Naive thymus-derived CD4-positive, alpha-beta T cell (primary cell): ENCODE measurements around the gene KLK10. TPM values are rescaled to one million over a fixed set of nuclear protein-coding genes. Genes with fewer than 3 reads are reported as not detected.

Source experiments
- ATAC-seq: fragments of 150-1000 bp; cut with Tn5 transposase; 2 replicates; pipeline ENCODE4 v1.10.0; 2021; ENCODE audit warnings: mild to moderate bottlenecking, moderate library complexity
- CTCF ChIA-PET: fragments of 350-600 bp; sonication (Branson Sonifier 250); formaldehyde crosslinking; loops from one replicate; lab custom pipeline; 2021; ENCODE audit warnings: antibody characterized with exemption; lab: Charles Lee
- POLR2A ChIA-PET: fragments of 350-600 bp; sonication (Branson Sonifier 250); formaldehyde crosslinking; loops from one replicate; lab custom pipeline; 2021; ENCODE audit warnings: antibody characterized with exemption, inconsistent platforms; lab: Charles Lee
- DNase-seq, 9 donors: peaks; one replicate each; pipeline versions ENCODE4 v3.0.0 to v3.0.0-alpha.2; 2020 to 2022; ENCODE audit warnings: mixed read lengths in 1 of 9
- H3K27ac ChIP-seq: one replicate; pipeline ENCODE4 v1.7.0; 2013; ENCODE audit warnings: mild to moderate bottlenecking, low read depth, low read length, moderate library complexity
- H3K27me3 ChIP-seq, 2 donors: one replicate each; pipeline ENCODE4 v1.7.0; 2013; ENCODE audit warnings: low read length in 2 of 2, mild to moderate bottlenecking in 2 of 2, moderate library complexity in 2 of 2; ENCODE audit not compliant: control insufficient read depth in 2 of 2, insufficient read depth in 2 of 2
- H3K36me3 ChIP-seq, 3 experiments: 1 replicate in 2 of 3; 2 replicates in 1 of 3; pipeline ENCODE4 v1.7.0; 2013; ENCODE audit warnings: low read length in 3 of 3, mild to moderate bottlenecking in 3 of 3, moderate library complexity in 1 of 3; ENCODE audit not compliant: insufficient read depth in 3 of 3, control insufficient read depth in 2 of 3
- H3K4me1 ChIP-seq, 2 donors: one replicate each; pipeline ENCODE4 v1.7.0; 2013; ENCODE audit warnings: low read length in 2 of 2, mild to moderate bottlenecking in 2 of 2, moderate library complexity in 1 of 2; ENCODE audit not compliant: control insufficient read depth in 2 of 2, insufficient read depth in 2 of 2
- H3K4me3 ChIP-seq: 2 replicates; pipeline ENCODE4 v1.7.0; 2013; ENCODE audit warnings: mild to moderate bottlenecking, low read length
- H3K9me3 ChIP-seq, 3 experiments: 1 replicate in 2 of 3; 2 replicates in 1 of 3; pipeline ENCODE4 v1.7.0; 2013; ENCODE audit warnings: low read length in 3 of 3; ENCODE audit not compliant: control insufficient read depth in 2 of 3
- H3K27ac Mint-ChIP-seq, 9 donors: one replicate each; pipeline ENCODE4 v1.8.0; 2020 to 2022; ENCODE audit warnings: mixed read lengths in 9 of 9, mild to moderate bottlenecking in 8 of 9, moderate library complexity in 5 of 9, inconsistent platforms in 2 of 9
- H3K27me3 Mint-ChIP-seq, 5 donors: one replicate each; pipeline ENCODE4 v1.8.0; 2021 to 2022; ENCODE audit warnings: mixed read lengths in 5 of 5, mild to moderate bottlenecking in 1 of 5
- H3K36me3 Mint-ChIP-seq, 5 donors: one replicate each; pipeline ENCODE4 v1.8.0; 2020 to 2022; ENCODE audit warnings: mixed read lengths in 5 of 5, mild to moderate bottlenecking in 3 of 5, inconsistent platforms in 1 of 5
- H3K4me1 Mint-ChIP-seq, 7 donors: one replicate each; pipeline ENCODE4 v1.8.0; 2020 to 2022; ENCODE audit warnings: mixed read lengths in 7 of 7, mild to moderate bottlenecking in 3 of 7, inconsistent platforms in 1 of 7
- H3K4me3 Mint-ChIP-seq, 10 donors: one replicate each; pipeline ENCODE4 v1.8.0; 2020 to 2022; ENCODE audit warnings: mild to moderate bottlenecking in 10 of 10, mixed read lengths in 10 of 10, moderate library complexity in 6 of 10, inconsistent platforms in 2 of 10
- H3K9me3 Mint-ChIP-seq, 11 donors: one replicate each; pipeline ENCODE4 v1.8.0; 2020 to 2022; ENCODE audit warnings: mixed read lengths in 11 of 11, mild to moderate bottlenecking in 4 of 11, inconsistent platforms in 1 of 11, moderate library complexity in 1 of 11
- intact Hi-C, 2 donors: fragments of 100-400 bp; cut with micrococcal nuclease; formaldehyde crosslinking; loops; one replicate each; pipeline ENCODE4 v1.15.1; 2023
- polyA plus RNA-seq, 2 donors: library from polyadenylated mRNA; unstranded; fragments of 300-500 nt; fragmentation: Illumina TruSeq; gene quantifications; one replicate each; pipeline ENCODE4 v1.2.3, GENCODE V29; 2021
- total RNA-seq, 6 experiments: library from RNA in 5 of 6; stranded (reverse) in 5 of 6; gene quantifications; 1 replicate in 5 of 6; 2 replicates in 1 of 6; pipeline ENCODE4 v1.2.3 and lab custom pipeline; 2021 to 2026

The KLK10 gene
- total and polyA plus RNA-seq, 7 experiments from 2014 or later: not detected

DNA sequence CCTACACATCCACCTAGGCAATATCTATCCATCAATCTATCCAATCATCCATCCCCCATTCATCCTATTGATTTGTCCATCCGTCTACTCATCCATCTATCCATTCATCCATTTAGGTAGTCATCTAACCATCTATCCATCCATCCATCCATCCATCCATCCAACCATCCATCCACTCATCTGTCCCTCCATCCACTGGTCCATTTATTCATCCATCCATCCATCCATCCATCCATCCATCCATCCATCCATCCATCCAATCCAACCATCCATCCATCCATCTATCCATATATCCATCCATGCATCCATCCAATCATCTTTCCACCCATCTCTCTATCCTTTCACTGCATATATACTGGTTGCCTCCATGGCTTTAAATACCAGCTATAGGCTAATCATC is 41.5 kb upstream of the KLK10 start:
- Histone ChIP-seq H3K36me3 (no peaks in the 10 kb centered on the region), H3K9me3 (no peaks in the 10 kb centered on the region), H3K27ac (no peak overlapping the region), H3K27me3 (peaks cover 0 to 21% of the 10 kb centered on the region in 2 donors), H3K4me3 (no peak overlapping the region), H3K4me1 (no peaks in the 10 kb centered on the region)
- ATAC-seq (no peak), DNase-seq (no peak)
- peaks cover 22 to 60% (median 52%) of the 10 kb centered on the region in 5 donors for H3K27me3 Mint-ChIP-seq
- H3K36me3 Mint-ChIP-seq: peaks cover 0 to 11% (median 0%) of the 10 kb centered on the region in 5 donors
- intact Hi-C loops: no loop called here
- no peak overlapping the region for H3K4me3 Mint-ChIP-seq
- ChIA-PET POLR2A (no interaction called here), CTCF (no interaction called here)
- H3K27ac Mint-ChIP-seq: no peak overlapping the region
- peaks cover 0 to 6% (median 4%) of the 10 kb centered on the region in 7 donors for H3K4me1 Mint-ChIP-seq
- peaks cover 0 to 13% (median 3%) of the 10 kb centered on the region in 11 donors for H3K9me3 Mint-ChIP-seq

DNA sequence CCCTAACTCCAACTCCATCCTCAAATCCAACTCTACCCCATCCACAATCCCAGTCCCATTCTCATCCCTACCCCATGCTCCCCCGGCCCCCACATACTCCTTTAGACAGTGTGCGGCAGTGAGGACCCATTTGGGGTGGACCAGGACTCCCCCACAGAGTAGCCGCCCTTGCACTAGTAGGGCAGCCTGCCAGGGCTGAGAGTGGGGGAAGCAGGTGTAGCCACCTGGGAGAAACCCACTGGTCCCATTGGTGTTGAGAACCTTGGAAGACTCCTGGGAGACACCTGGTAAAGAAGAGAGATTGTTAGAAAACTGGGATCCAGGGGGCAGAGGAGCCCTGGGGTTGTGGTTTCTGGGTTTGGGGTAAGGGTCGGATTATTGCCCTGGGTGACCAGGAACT is 40.8 kb upstream of the KLK10 start:
- peaks cover 0 to 13% (median 3%) of the 10 kb centered on the region in 11 donors for H3K9me3 Mint-ChIP-seq
- H3K4me1 ChIP-seq: no peaks in the 10 kb centered on the region
- no peak overlapping the region for H3K4me3 Mint-ChIP-seq
- no peak overlapping the region for H3K27ac ChIP-seq
- POLR2A ChIA-PET: no interaction called here
- peaks cover 0 to 3% (median 3%) of the 10 kb centered on the region in 7 donors for H3K4me1 Mint-ChIP-seq
- H3K36me3 Mint-ChIP-seq: peaks cover 0 to 11% (median 0%) of the 10 kb centered on the region in 5 donors
- intact Hi-C loops: no loop called here
- CTCF ChIA-PET: no interaction called here
- H3K4me3 ChIP-seq: no peak overlapping the region
- H3K36me3 ChIP-seq: no peaks in the 10 kb centered on the region
- no peak for ATAC-seq
- H3K27me3 ChIP-seq: peaks cover 0 to 17% of the 10 kb centered on the region in 2 donors
- no peak for DNase-seq
- no peaks in the 10 kb centered on the region for H3K9me3 ChIP-seq
- H3K27ac Mint-ChIP-seq: no peak overlapping the region
- peaks cover 21 to 60% (median 50%) of the 10 kb centered on the region in 5 donors for H3K27me3 Mint-ChIP-seq

DNA sequence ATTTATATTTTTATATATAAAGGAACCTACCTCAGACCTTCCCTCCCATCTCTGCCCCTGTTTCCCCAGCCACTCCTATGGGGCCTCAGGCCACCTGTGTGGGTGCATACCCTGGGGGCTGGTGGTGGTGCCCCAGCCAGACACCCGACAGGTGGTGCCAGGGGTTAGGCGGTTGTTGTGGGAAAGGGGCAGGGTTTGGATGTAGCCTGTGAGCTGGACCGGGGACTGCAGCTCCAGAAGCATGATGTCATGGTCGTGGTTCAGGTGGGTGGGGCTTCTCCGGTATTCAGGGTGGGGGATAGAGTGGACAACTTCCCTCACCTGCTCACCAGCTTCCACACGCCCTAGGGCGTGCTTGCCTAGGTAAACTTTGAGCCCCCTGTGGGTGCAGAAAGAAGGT is 40.2 kb upstream of the KLK10 start:
- DNase-seq (no peak), ATAC-seq (no peak)
- Mint-ChIP-seq H3K4me3 (no peak overlapping the region), H3K27ac (no peak overlapping the region), H3K9me3 (peaks cover 0 to 13% (median 3%) of the 10 kb centered on the region in 11 donors), H3K4me1 (peaks cover 0 to 1% (median 0%) of the 10 kb centered on the region in 7 donors), H3K36me3 (peaks cover 0 to 11% (median 0%) of the 10 kb centered on the region in 5 donors), H3K27me3 (peaks cover 19 to 63% (median 51%) of the 10 kb centered on the region in 5 donors)
- H3K27me3 ChIP-seq: peaks cover 0 to 12% of the 10 kb centered on the region in 2 donors
- intact Hi-C loops: no loop called here
- H3K36me3 ChIP-seq: no peaks in the 10 kb centered on the region
- H3K27ac ChIP-seq: no peak overlapping the region
- no peaks in the 10 kb centered on the region for H3K4me1 ChIP-seq
- ChIA-PET CTCF (no interaction called here), POLR2A (no interaction called here)
- no peak overlapping the region for H3K4me3 ChIP-seq
- no peaks in the 10 kb centered on the region for H3K9me3 ChIP-seq

DNA sequence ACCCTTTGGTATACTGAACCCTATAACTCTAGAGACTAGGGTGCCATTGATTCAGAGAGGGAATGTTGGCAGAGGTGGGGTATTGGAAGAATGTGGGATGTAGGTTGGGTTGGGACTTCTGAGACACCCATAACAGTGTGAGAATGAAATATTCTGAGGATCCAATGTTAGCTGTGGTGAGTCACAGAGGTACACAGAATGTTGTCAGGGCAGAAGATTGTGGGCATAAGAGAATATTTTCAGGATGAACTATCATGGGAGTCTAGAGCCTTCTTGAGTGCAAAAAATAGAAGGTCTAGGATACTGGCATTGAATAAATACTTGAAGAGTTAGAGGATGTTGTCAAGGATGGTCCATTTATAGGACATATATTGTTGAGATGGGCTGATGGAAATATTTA is 36.4 kb upstream of the KLK10 start:
- Histone ChIP-seq H3K4me1 (no peaks in the 10 kb centered on the region), H3K27me3 (no peaks in the 10 kb centered on the region), H3K36me3 (no peaks in the 10 kb centered on the region), H3K27ac (no peak overlapping the region), H3K4me3 (no peak overlapping the region), H3K9me3 (no peaks in the 10 kb centered on the region)
- H3K27ac Mint-ChIP-seq: no peak overlapping the region
- H3K36me3 Mint-ChIP-seq: peaks cover 0 to under 1% (median 0%) of the 10 kb centered on the region in 5 donors
- POLR2A ChIA-PET: no interaction called here
- ATAC-seq: no peak
- H3K4me1 Mint-ChIP-seq: peaks cover 0 to 4% (median 0%) of the 10 kb centered on the region in 7 donors
- peaks cover 0 to 2% (median 0%) of the 10 kb centered on the region in 11 donors for H3K9me3 Mint-ChIP-seq
- DNase-seq: no peak
- H3K4me3 Mint-ChIP-seq: no peak overlapping the region
- intact Hi-C loops: no loop called here
- CTCF ChIA-PET: no interaction called here
- H3K27me3 Mint-ChIP-seq: peaks cover 19 to 58% (median 43%) of the 10 kb centered on the region in 5 donors

DNA sequence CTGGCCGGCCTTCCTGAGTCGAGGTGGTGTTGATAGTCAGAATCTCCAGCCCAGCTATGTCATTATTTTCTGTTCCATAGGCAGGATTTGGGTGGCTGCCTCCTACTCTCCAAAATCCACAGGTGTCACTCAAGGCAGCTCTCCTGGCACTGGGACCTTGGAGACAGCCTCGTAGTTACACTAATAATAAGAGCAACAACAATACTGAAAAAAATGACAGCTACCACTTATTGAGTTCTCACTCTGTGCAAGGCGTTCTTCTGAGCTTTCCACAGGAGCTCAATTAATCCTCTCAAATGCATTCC is 27.5 kb upstream of the KLK10 start:
- Mint-ChIP-seq H3K36me3 (no peaks in the 10 kb centered on the region), H3K27me3 (peaks cover 11 to 25% (median 16%) of the 10 kb centered on the region in 5 donors), H3K27ac (no peak overlapping the region), H3K9me3 (peaks cover 0 to 12% (median 0%) of the 10 kb centered on the region in 11 donors), H3K4me3 (no peak overlapping the region), H3K4me1 (no peaks in the 10 kb centered on the region)
- ATAC-seq (no peak), DNase-seq (no peak)
- no peaks in the 10 kb centered on the region for H3K36me3 ChIP-seq
- H3K9me3 ChIP-seq: no peaks in the 10 kb centered on the region
- no peak overlapping the region for H3K4me3 ChIP-seq
- H3K27me3 ChIP-seq: no peaks in the 10 kb centered on the region
- no peaks in the 10 kb centered on the region for H3K4me1 ChIP-seq
- ChIA-PET CTCF (no interaction called here), POLR2A (no interaction called here)
- no peak overlapping the region for H3K27ac ChIP-seq
- intact Hi-C loops: no loop called here

DNA sequence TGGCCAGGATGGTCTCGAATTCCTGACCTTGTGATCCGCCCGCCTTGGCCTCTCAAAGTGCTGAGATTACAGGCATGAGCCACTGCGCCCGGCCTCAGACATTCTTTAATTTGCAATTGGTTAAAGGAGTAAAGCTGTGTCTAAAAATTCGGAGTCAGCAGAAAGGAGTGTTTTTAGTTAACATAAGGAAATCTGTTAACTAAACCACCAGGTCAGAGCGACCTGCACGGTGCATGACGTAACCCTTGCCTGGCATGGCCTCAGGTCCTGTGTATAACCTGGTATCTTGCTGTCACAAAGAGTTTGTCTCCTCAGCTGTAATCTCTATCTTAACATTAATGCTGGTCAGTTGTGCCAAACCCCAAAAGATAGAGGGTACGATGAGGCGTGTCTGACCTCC is 24.8 kb upstream of the KLK10 start:
- Histone ChIP-seq H3K36me3 (no peaks in the 10 kb centered on the region), H3K4me1 (no peaks in the 10 kb centered on the region), H3K4me3 (no peak overlapping the region), H3K27ac (no peak overlapping the region), H3K27me3 (no peaks in the 10 kb centered on the region), H3K9me3 (no peaks in the 10 kb centered on the region)
- ATAC-seq: no peak
- no peak overlapping the region for H3K27ac Mint-ChIP-seq
- DNase-seq: no peak
- intact Hi-C loops: no loop called here
- CTCF ChIA-PET: interaction anchor here (0.5 kb wide), 1 partner anchor 381 kb away, joined by 3 read pairs; no protein-coding TSS in a partner anchor
- peaks cover 11 to 18% (median 12%) of the 10 kb centered on the region in 5 donors for H3K27me3 Mint-ChIP-seq
- H3K4me3 Mint-ChIP-seq: no peak overlapping the region
- POLR2A ChIA-PET: no interaction called here
- peaks cover 0 to 5% (median 0%) of the 10 kb centered on the region in 11 donors for H3K9me3 Mint-ChIP-seq
- no peaks in the 10 kb centered on the region for H3K4me1 Mint-ChIP-seq
- no peaks in the 10 kb centered on the region for H3K36me3 Mint-ChIP-seq

DNA sequence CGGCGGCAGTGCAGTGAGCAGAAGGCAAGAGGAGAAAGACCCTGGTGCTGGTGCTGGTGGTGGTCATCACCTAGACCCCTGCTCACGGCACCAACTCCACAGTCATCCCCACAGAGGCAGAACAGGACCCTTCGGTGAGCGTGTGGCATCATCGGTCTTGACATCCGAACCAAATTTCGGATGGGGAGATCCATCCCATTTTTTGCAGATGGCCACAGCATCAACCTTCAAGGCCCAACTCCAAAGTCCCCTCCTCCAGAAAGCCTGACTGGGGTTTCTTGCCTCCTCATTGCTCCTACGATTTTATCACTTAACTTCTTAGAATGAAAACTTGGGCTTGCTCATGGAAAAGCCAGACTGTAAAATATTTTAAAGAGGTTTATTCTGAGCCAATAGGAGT is 24.0 kb upstream of the KLK10 start:
- no peaks in the 10 kb centered on the region for H3K9me3 ChIP-seq
- POLR2A ChIA-PET: no interaction called here
- no peaks in the 10 kb centered on the region for H3K4me1 Mint-ChIP-seq
- no peak overlapping the region for H3K27ac Mint-ChIP-seq
- H3K27me3 Mint-ChIP-seq: peaks cover 4 to 11% (median 9%) of the 10 kb centered on the region in 5 donors
- H3K27me3 ChIP-seq: no peaks in the 10 kb centered on the region
- CTCF ChIA-PET: interaction anchor here (0.5 kb wide), 1 partner anchor 382 kb away, joined by 3 read pairs; no protein-coding TSS in a partner anchor
- H3K4me3 Mint-ChIP-seq: no peak overlapping the region
- no peak for DNase-seq
- H3K27ac ChIP-seq: no peak overlapping the region
- intact Hi-C loops: no loop called here
- no peaks in the 10 kb centered on the region for H3K36me3 Mint-ChIP-seq
- ATAC-seq: no peak
- H3K4me1 ChIP-seq: no peaks in the 10 kb centered on the region
- no peaks in the 10 kb centered on the region for H3K36me3 ChIP-seq
- no peak overlapping the region for H3K4me3 ChIP-seq
- no peaks in the 10 kb centered on the region for H3K9me3 Mint-ChIP-seq
